Pons (tissue), 1 donor: Measurements from ENCODE around the gene ZNF774.
A peak's percentile ranks its signal among the peaks of the same experiment; 100 is the strongest.
"Not testable (repeated sequence)": the region's sequence is repeated elsewhere in the genome, so short reads cannot be mapped to it uniquely, and the experiment has no call there.

Experiments
- DNase-seq: peaks from one replicate; pipeline ENCODE4 v3.0.0-alpha.2; 2016; ENCODE audit warnings: low spot score

Gene ZNF774

DNA sequence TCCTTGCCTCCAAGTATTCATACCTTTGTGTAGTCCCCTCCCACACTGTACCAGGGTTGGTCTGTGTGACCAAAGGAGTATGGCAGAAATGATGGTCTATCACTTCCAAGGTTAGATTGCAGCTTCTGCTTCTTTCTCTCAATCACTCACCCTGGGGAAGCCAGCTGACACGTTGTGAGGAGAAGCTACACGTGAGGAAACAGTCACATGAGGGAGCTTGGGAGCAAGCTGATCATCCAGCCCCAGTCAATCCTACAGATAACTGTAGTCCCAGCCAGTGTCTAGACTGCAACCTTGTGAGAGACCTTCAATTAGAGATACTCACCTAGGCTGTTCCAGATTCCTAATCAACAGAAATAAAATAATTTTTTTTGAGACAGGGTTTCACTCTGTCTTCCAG, 6.2 kb upstream of the ZNF774 start:
- DNase-seq: no peak

DNA sequence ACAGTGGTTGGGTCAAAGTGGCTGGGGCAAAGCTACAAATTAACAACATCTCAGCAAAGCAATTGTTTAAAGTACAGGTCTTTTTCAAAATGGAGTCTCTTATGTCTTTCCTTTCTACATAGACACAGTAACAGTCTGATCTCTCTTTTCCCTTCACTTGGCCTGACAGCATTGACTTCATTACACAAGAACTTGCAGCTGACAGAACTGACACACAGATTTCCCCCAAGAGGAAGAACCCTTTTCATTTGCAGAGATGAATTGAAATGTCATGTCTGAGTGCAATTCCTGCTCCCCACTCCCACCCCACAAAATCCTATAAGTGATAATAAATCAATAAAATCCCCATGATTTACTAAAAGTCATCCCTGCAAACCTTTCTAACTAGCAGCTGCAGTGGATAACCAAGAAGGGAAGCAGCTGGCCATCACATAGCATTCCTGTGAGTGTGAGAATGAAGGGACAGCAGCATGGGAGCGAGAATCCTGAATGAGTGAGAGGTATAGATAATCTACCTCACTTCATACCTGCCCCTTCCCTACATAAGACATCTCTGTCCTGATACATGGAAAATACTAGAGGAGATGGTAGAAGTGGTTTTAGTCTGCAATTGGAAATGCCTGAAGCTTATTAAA, 4.5 kb upstream of the ZNF774 start:
- not testable (repeated sequence) for DNase-seq

DNA sequence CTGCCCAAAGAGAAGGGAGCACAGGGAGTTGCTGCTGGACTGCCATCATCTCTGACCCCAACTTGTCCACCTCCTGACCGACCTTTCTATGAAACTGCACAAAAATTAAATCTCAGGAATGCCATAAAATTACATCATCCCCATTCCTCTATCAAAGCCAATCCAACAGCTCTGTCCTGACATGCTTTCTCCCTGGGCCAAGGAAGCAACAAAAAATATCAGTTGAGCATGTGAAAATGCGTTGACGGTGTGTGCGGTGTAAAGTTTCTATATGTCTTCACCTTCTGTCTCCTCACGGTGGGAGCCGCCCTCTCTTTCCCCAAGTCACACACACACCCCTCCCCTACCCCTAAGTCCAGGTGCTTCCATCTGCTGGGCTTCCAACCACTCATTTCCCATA, 3.6 kb upstream of the ZNF774 start:
- DNase-seq: no peak

DNA sequence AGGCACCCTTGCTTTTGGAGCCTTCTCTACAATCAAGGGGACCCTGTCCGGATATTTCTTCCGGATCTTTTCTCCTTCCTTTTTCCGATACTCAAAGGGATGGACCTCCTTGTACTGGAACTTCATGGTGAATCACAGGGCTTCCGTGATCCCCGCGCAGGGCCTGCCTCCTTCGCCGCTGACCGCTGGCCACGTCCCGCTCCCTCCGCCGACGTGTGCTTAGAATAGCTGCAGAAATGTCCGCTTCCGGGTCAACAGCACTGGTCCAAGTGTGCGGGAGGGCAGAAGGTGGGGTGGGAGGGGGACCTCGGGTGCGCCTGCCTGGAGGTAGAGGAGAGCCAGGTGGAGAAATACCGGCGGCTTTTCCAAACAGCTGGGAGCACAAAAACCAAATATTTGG, 3.0 kb upstream of the ZNF774 start:
- DNase-seq: no peak

DNA sequence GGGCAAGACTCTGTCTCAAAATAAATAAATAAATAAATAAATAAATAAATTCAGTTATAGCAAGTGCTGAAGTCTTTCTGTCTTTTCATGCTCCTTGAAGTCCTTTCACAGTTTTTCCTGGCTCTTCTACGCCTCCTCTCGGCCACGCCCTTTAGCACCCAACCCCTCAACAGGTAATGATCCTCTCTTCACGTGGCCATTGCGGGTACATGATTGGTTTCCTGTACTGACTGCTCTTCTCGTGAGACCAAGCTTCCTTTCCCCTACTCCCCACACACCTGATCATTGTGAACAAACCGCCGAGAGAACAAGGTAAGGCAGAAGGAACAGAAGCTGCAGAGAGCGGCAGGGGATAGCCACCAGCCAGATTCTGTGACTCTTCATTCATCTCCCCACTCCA, 2.3 kb upstream of the ZNF774 start:
- DNase-seq: no peak

DNA sequence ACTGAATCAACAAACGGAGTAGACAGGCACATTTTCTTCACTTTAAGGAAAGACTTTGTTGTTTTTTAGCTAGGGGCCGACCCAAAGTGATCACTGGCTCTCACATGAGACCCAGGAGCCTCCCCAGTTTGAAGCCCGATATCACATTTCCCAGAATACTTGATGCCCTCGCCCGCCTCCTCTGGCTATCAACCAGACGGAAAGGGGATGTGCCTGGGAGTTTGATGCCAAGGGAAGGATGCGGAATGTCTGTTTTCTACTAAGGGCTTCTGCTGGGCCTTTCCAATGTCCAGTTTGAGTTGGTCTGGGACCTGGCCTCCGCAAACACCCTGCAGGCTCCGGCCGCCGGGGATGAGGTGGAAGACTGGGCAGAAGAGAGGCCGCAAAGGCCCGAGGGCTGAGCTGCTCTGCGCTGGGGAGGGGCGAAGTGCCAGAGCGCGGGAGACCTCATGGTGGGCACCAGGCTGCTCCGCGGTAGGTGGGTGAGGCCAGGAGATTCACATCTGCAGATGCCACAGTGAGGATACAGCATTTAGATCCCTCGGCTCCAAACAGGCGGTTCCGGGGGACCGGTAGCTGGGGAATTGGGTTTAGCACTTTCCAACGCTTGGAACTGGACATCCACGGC, 491 bp upstream of the ZNF774 start:
- no peak for DNase-seq

DNA sequence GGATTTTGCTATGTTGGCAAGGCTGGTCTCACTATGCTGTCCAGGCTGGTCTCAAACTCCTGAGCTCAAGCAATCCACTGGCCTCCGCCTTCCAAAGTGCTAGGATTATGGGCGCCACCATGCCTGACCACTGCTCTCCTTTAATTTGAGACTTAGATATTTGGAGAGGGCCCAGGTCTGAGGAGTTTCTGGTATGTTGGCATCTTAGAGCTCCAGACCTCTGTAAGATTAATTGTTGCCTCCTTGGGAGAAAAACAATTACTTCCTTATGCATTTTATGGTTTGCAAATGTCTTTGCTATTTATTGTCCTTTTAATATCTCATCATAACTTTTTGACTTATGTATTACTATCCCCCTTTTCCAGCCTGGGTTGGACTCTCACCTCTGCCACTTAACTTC, 2.9 kb downstream of the ZNF774 start:
- no peak for DNase-seq

DNA sequence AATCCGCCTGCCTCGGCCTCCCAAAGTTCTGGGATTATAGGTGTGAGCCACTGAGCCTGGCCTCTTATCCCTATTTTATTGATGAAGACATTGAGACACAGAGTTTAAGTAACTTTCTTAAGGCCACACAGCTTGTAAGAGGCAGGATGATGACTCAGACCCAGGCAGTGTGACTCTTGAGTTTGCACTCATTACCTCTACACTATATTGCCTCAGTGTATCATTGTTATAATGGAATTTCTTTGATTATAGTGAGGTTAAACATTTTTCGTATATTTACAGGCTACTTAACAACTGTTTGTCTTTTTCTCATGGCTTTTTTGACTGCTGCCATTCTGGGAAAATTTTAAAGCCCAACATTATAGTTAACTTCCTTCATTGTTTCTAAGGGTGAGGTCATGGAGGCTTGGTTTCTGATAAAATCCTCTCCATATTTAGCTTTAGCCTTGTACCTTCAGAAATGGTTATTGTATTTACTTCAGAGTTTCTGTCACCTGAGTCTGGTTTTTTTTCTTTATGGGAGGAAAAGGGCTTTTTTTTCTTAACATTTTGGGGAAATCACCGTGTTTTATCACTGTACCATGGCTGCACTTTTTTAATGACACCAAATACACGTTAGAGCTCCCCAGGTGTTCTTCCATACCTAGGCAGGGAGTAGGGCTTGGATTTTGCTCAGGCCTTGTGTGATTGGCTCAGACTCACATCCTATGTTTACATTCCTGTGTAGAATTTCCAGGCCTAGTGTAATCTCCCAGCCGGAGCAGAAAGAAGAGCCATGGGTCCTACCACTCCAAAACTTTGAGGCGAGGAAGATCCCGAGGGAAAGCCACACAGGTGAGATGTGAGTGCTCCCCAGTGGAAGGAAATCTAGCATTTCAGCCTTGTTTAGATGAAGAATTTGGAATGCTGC, 6.3 kb downstream of the ZNF774 start:
- DNase-seq: no peak

DNA sequence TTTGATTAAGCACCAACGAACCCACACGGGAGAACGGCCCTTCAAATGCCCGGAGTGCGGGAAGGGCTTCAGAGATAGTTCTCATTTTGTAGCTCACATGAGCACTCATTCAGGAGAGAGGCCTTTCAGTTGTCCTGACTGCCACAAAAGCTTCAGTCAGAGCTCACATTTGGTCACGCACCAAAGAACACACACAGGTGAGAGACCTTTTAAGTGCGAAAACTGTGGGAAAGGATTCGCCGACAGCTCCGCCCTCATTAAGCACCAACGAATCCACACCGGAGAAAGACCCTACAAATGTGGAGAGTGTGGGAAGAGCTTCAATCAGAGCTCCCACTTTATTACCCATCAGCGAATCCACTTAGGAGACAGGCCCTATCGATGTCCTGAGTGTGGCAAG, 8.7 kb downstream of the ZNF774 start:
- DNase-seq: no peak

DNA sequence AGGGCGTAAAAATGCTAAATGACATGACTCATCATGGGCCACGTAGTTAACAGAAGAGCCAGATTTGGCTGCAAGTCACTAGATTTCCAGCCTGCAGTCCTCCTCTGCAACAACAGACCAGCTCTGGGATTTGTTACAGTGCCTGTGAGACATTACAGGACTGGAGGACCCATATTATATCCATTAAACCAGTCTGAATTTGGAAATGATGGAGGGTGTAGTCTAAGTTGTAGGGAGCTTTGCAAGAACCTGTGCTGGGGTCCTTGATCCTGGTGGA, 10.8 kb downstream of the ZNF774 start:
- DNase-seq: no peak

DNA sequence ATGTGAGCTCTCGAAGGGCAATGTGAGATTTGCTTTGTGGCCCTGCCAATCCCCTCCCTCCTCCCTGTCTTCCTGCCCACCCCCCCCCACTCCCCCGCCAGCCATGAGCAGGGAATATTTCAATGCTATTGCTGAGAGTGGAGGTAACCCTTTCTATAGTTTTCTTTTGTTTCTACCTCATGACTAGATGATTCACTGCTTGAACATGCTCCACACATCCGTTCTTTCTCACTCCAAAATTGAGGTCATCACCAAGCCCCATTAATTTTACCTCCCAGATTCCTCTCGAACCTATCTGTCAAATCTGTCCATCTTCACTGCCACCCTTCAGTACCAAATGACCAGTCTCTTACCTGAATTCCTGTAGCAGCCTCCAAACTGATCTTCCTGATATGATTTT, 12.2 kb downstream of the ZNF774 start:
- DNase-seq: no peak

DNA sequence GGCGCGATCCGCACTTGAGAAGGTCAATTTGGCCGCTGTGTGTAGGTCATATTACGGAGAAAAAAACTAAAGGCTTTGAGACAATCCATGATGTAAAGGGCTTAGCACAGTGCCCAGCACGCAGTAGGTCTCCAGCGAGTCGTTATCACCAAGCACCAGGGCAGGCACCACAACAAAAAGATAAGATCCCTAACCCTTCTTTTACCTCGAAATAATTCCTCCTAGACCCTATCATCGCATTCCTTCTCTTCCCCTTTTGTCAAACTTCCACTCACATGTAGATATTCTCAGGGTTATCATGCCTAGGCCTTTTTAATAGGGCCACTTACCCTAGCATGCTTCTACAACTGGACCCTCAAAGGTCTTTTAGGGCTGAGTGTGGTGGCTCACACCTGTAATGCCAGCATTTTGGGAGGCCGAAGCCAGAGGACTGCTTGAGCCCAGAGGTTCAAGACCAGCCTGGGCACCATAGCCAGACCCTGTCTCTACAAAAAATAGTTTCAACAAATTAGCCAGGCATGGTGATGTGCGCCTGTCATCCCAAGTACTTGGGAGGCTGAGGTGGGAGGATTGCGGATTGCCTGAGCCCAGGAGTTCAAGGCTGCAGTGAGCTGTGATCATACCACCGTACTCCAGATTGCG, 13.5 kb downstream of the ZNF774 start:
- DNase-seq: no peak

DNA sequence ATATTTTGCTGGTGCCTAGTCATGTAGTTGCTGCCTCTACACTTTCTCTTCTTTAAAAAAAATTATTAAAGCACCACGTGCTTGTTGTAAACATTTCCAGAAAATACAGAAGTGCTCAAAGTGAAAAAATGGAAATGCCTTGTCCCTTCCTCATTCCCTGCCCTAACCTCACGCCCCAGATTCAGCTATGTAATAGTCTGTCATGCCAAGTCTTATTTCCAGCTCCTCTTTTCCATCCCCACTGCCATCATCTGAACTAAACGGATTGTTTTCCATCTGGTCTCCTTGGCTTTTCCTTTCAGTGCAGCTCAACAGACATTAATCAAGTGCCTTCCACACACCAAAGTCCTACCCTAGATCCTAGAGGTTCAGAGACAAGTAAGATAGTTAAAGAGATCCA, 15.5 kb downstream of the ZNF774 start:
- peak; percentile 36 for DNase-seq

DNA sequence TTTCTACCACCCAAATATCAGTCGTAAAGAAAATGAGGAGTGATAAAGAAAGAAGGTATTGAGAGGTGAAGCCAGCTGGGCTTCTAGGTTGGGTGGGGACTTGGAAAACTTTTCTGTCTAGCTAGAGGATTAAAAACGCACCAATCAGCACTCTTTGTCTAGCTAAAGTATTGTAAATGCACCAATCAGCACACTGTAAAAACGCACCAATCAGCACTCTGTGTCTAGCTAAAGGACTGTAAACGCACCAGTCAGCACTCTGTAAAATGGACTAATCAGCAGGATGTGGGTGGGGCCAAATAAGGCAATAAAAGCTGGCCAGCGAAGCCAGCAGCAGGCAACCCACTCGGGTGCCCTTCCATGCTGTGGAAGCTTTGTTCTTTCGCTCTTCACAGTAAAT, 23.0 kb downstream of the ZNF774 start:
- DNase-seq: no peak

DNA sequence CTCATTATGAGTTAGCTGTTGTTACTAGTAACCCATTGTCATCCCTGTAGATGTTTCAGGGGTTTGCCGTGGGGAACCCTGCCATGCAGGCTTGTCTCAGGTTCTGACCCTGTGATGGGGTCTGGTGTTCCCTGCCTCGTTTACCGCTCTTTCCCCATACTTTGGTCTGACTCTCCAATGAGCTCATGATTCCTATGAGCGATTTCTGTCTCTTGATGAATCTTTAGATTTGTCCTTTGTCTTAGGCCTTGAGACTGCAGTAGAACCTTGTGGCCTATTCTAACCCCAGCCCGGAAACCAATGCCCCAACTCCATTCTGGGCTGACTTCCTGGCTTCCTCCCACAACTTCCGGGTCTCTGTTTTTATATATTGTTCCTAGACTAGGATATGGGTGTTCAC, 24.7 kb downstream of the ZNF774 start:
- DNase-seq: no peak

DNA sequence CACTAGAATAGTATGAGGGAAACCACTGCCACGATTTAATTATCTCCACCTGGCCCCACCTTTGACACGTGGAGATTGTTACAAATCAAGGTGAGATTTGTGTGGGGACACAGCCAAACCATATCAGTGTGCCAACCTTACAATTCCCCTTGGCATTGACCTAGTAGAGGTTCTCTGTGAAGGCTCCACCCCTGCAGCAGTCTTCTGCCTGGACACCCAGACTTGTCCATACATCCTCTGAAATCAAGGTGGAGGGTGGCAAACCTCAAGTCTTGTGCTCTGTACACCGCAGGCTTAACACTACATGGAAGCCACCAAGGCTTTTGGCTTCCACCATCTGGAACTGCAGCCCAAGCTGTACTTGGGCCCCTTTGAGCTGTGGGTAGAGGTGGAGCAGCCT, 27.2 kb downstream of the ZNF774 start:
- DNase-seq: no peak

DNA sequence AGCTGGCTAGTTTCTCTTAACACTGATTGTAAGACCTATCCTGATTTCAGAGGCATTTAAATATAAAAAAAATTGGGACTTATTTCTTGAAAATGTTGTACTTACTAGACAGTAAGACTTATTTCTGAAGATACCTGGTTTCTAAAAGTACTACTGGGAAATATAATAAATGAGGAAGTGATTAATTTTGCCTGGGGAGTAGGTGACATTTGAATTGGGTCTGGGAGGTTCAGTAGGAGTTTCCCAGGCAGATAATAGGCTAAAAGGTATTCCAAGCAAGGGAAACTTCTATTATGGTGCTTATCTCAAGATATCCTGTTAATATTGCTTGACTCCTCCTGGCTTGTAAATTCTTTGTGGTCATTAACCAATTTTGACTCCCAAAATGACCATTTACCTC, 29.4 kb downstream of the ZNF774 start:
- DNase-seq: no peak

DNA sequence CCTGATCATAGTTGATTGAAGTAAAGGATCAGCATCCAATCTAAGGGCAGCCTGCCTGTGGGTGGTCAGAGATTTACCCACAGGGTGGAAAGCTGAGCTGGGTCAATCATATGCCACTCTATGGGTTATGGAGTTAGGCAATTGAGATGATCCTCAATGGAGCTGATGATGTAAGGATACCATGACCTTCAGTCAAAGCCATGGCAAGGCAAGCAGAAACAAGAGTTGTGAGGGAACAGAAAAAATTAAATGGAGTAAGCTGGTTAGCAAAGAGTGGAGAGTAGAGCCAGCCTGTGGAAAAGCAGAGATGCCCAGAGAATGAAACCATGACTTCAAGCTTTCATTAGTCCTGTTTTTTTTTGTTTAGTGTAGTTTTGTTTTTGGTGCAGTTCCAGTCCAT, 30.2 kb downstream of the ZNF774 start:
- DNase-seq: no peak

DNA sequence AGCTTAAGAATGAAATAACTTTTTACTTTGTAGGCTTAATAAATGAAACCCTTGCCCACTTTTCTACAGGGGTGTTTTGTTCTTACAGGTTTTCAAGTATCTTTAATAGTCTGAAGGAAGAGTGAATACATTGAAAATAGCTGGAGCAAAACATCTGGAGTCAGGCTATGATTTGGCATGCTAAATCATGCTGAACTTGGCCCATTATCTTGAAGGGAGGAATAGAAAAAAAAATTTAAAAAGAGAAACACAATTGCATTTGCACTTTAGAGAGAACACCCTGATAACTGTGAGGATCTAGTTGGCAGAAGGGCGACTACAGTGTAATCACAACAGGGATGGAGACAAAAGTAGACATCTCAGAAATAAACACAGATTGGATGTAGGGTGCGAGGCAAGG, 34.1 kb downstream of the ZNF774 start:
- DNase-seq: no peak

DNA sequence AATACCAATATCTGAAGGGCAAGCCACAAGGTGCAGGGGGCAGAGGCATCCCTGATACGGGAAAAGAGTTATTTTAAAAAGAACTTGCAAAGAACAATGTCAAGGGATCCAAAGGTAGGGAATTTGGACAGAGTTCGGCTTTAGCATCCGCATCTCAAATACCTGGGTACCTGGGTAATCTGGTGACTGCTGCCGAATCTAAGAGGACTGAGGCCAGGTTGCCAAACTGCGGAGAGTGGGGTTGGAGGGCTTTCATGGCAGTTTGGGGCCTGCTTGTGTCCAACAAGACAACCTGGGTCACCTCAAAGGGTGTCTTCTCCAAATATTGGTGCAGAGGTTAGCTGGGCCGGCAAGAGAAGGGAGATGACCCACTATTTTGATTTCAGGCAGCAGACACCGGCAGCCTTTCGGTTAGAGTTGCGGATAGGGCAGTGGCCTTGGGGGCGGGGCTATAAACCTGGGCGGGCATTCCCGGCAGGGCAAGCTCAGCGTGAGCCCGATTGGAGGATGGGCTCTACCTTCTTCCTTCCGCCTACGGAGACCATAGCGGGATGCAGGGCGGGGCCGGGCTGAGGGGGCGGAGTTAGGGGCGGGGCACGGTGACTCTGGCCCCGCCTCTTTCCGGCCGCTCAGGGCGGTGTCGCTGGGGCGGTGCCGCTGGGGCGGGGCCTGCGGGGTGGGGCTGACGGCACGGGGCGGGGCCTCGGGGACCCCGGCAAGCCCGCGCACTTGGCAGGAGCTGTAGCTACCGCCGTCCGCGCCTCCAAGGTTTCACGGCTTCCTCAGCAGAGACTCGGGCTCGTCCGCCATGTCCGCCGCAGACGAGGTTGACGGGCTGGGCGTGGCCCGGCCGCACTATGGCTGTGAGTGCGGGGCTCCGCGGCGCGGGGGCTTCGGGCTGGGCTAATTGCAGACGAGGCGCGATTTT, 35.7 kb downstream of the ZNF774 start, which contains the start of gene IQGAP1:
Gene IQGAP1 (plus strand): TSS at position 709 of the 928 bp plus-strand sequence. CDS start 100 bp downstream, at position 809.
- DNase-seq: peak; percentile 94

DNA sequence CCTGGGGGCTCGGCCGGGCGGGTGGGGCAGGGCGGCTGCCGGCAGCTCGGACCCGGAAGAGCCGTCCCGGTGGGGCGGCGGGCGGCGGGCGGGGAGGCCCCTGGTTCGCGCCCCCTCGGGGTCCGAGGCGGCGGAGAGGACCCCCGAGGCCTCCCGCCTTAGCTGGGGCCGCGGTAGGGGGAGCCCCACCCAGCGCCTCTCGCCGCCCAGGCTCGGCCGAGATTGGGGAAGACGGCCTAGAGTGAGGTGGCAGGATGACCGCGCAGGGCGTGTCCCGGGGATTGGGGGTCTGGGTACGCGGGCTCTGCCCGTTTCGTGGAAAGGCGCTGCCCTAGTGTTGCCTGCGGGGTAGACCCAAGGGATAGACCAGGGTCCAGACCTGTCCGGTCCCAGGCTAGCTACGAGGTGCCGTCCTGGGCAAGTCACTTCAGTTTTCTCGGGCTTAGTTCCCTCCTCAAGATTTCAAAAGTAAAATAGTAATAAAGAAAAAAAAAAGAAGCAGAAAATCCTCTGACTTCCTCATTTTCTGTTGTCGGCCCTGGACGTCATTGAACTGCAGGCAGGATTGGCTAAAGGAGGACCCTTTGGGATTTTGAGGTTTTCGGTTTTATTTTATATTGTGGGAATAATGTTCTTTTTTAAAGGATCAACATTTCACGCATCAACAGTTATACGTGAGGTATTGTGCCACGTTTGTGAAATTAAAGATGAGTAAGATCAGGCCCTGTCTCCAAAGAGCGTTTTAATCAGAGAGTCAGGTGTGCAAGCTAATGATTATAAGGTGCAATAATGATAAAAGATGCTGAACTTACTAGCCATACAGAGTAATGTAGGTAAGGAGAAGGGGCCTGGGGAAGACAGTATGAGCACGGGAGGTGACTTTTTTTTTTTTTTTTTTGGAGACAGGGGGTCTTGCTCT, 36.6 kb downstream of the ZNF774 start:
- DNase-seq: no peak
